Vagina (tissue), 2 donors: ENCODE data around the gene GPX6. TPM values are rescaled to one million over a fixed set of nuclear protein-coding genes. Genes with fewer than 3 reads are reported as not detected.

Source experiments
- DNase-seq, 2 donors: peaks; one replicate each; pipeline ENCODE4 v3.0.0-alpha.2; 2017; ENCODE audit errors: extremely low spot score in 2 of 2
- H3K27ac ChIP-seq: fragments of 200-600 bp; sonication (generic); one replicate; pipeline ENCODE4 v1.5.1; 2019
- H3K27me3 ChIP-seq: fragments of 200-600 bp; sonication (generic); one replicate; pipeline ENCODE4 v1.5.1; 2019
- H3K36me3 ChIP-seq, 2 donors: fragments of 200-600 bp; sonication (generic); one replicate each; pipeline ENCODE4 v1.5.1; 2017 to 2019
- H3K4me1 ChIP-seq: fragments of 200-600 bp; sonication (generic); one replicate; pipeline ENCODE4 v1.5.1; 2019
- H3K4me3 ChIP-seq, 2 donors: fragments of 200-600 bp; sonication (generic); 1 replicate in 1 of 2; 2 replicates in 1 of 2; pipeline ENCODE4 v1.5.1; 2016 to 2019
- H3K9me3 ChIP-seq: fragments of 200-600 bp; sonication (generic); one replicate; pipeline ENCODE4 v1.5.1; 2019
- CTCF ChIP-seq, 3 experiments: fragments of 450-650 bp in 2 of 3; fragments of 200-600 bp in 1 of 3; sonication (generic) in 1 of 3; IDR thresholded peaks; one replicate each; pipeline ENCODE4 v1.5.1; 2017 to 2019; ENCODE audit warnings: antibody characterized with exemption in 3 of 3, mild to moderate bottlenecking in 2 of 3, moderate library complexity in 2 of 3
- POLR2A ChIP-seq, 2 donors: fragments of 450-650 bp; IDR thresholded peaks; one replicate each; pipeline ENCODE4 v1.6.1; 2017; ENCODE audit warnings: antibody characterized with exemption in 2 of 2, mild to moderate bottlenecking in 2 of 2, moderate library complexity in 2 of 2
- POLR2AphosphoS5 ChIP-seq, 2 donors: sonication (generic); formaldehyde crosslinking; IDR thresholded peaks; one replicate each; pipeline ENCODE4 v1.9.0; 2017; ENCODE audit warnings: antibody characterized with exemption in 2 of 2, mild to moderate bottlenecking in 2 of 2, low read depth in 1 of 2; ENCODE audit not compliant: insufficient read depth in 1 of 2
- intact Hi-C: fragments of 100-400 bp; cut with DNase I; formaldehyde crosslinking; loops from one replicate; pipeline ENCODE4 v1.15.1; 2023
- total RNA-seq: library from RNA; depleted of rRNA; stranded (reverse); fragments of >200 nt; gene quantifications from one replicate; pipeline ENCODE4 v1.2.3, GENCODE V29; 2016

Gene GPX6
- not detected for total RNA-seq

- Histone ChIP-seq H3K4me3 (no peak within 1 kb of the TSS), H3K4me1 (no peaks in the 10 kb centered on the region), H3K27ac (no peak within 1 kb of the TSS), H3K27me3 (no peaks in the 10 kb centered on the region), H3K36me3 (no peaks in the 10 kb centered on the region), H3K9me3 (no peaks in the 10 kb centered on the region)
- DNase-seq: no peak
- intact Hi-C loops: no loop called here
- TF ChIP-seq CTCF (IDR thresholded peaks at IDR 0.05) (no peak), POLR2AphosphoS5 (IDR thresholded peaks at IDR 0.05; ENCODE audit: insufficient read depth in 1 of 2, low read depth in 1 of 2) (no peak), POLR2A (IDR thresholded peaks at IDR 0.05) (no peak)
Measured at GRCh38 chr6:28515676-28516075, at the start of gene GPX6. Gene GPX6 (minus strand): TSS chr6:28515793. CDS start chr6:28515743, 50 bp downstream.

GRCh38 chr6:28563430-28564095 is 48.0 kb upstream of the GPX6 start:
- intact Hi-C loops: no loop called here
- no peaks in the 10 kb centered on the region for H3K4me1 ChIP-seq
- H3K9me3 ChIP-seq: no peaks in the 10 kb centered on the region
- TF ChIP-seq POLR2A (IDR thresholded peaks at IDR 0.05): no peak
- TF ChIP-seq POLR2AphosphoS5 (IDR thresholded peaks at IDR 0.05; ENCODE audit: insufficient read depth in 1 of 2, low read depth in 1 of 2): no peak
- no peak for TF ChIP-seq CTCF (IDR thresholded peaks at IDR 0.05)
- no peaks in the 10 kb centered on the region for H3K36me3 ChIP-seq
- no peaks in the 10 kb centered on the region for H3K27me3 ChIP-seq
- H3K4me3 ChIP-seq: no peak overlapping the region
- no peak overlapping the region for H3K27ac ChIP-seq
- no peak for DNase-seq

- H3K36me3 ChIP-seq: no peaks in the 10 kb centered on the region
- H3K9me3 ChIP-seq: no peaks in the 10 kb centered on the region
- H3K4me3 ChIP-seq: no peak overlapping the region
- H3K27me3 ChIP-seq: no peaks in the 10 kb centered on the region
- no peak for DNase-seq
- no peaks in the 10 kb centered on the region for H3K4me1 ChIP-seq
- intact Hi-C loops: no loop called here
- no peak overlapping the region for H3K27ac ChIP-seq
- TF ChIP-seq POLR2AphosphoS5 (IDR thresholded peaks at IDR 0.05; ENCODE audit: insufficient read depth in 1 of 2, low read depth in 1 of 2) (no peak), POLR2A (IDR thresholded peaks at IDR 0.05) (no peak), CTCF (IDR thresholded peaks at IDR 0.05) (no peak)
Measured at GRCh38 chr6:28558629-28559028, 43.0 kb upstream of the GPX6 start.

DNA sequence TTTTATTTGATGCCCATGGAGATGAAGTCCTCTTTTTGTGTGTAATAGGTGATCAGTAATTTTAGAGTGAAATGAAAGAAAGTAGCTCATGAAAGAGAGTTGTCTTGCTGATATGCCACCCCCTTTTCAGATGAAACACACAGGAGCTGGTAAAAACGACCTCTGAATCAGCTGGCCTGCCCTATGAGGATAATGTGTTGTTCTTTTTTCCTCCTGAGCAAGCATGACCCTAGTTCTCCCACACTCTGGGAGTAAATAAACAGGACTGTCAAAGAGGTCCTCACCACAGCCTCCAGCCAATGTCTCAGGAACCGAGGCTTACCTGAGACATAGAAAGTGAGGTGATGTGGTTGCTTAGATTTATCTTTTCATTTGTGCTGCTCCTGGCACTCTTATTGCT is 39.5 kb upstream of the GPX6 start:
- Histone ChIP-seq H3K4me1 (no peaks in the 10 kb centered on the region), H3K4me3 (no peak overlapping the region), H3K27ac (no peak overlapping the region), H3K27me3 (no peaks in the 10 kb centered on the region), H3K9me3 (no peaks in the 10 kb centered on the region), H3K36me3 (no peaks in the 10 kb centered on the region)
- TF ChIP-seq CTCF (IDR thresholded peaks at IDR 0.05) (no peak), POLR2AphosphoS5 (IDR thresholded peaks at IDR 0.05; ENCODE audit: insufficient read depth in 1 of 2, low read depth in 1 of 2) (no peak), POLR2A (IDR thresholded peaks at IDR 0.05) (no peak)
- intact Hi-C loops: no loop called here
- DNase-seq: no peak
